Fibroblast of gingiva (primary cell): ENCODE data around the gene ABI1.
"Not testable (repeated sequence)": the region's sequence is repeated elsewhere in the genome, so short reads cannot be mapped to it uniquely, and the experiment has no call there.

Source experiments
- DNase-seq: peaks from one replicate; pipeline ENCODE4 v3.0.0-alpha.2; 2011; ENCODE audit warnings: low read depth

Gene ABI1

GRCh38 chr10:26804418-26805393 lies 56.1 kb downstream of the ABI1 start:
- DNase-seq = no peak

- DNase-seq = no peak
These were observed 56.9 kb downstream of the ABI1 start for GRCh38 chr10:26803849-26804248.

- no peak for DNase-seq
These were observed 58.2 kb downstream of the ABI1 start for GRCh38 chr10:26802527-26802926.

- DNase-seq = no peak
These were observed 58.9 kb downstream of the ABI1 start for GRCh38 chr10:26801831-26802230.

- DNase-seq = no peak
These were observed 59.5 kb downstream of the ABI1 start for GRCh38 chr10:26801274-26801673.

- DNase-seq = no peak
These were observed 60.3 kb downstream of the ABI1 start for GRCh38 chr10:26800468-26800867.

GRCh38 chr10:26799342-26799741 lies 61.4 kb downstream of the ABI1 start:
- DNase-seq = no peak

- no peak for DNase-seq
These were observed 62.5 kb downstream of the ABI1 start for GRCh38 chr10:26798298-26798697.

GRCh38 chr10:26797340-26797739 lies 63.4 kb downstream of the ABI1 start:
- no peak for DNase-seq

- no peak for DNase-seq
These were observed 67.8 kb downstream of the ABI1 start for GRCh38 chr10:26792758-26793495.

- peak; percentile 1 for DNase-seq
These were observed 70.3 kb downstream of the ABI1 start for GRCh38 chr10:26790221-26790995.

- not testable (repeated sequence) for DNase-seq
These were observed 71.0 kb downstream of the ABI1 start for GRCh38 chr10:26789779-26790178.

- no peak for DNase-seq
These were observed 73.4 kb downstream of the ABI1 start for GRCh38 chr10:26787362-26787761.

- no peak for DNase-seq
These were observed 79.0 kb downstream of the ABI1 start for GRCh38 chr10:26781797-26782196.

- DNase-seq = peak; percentile 79
These were observed 79.8 kb downstream of the ABI1 start for GRCh38 chr10:26780793-26781601.

GRCh38 chr10:26780106-26780792 lies 80.5 kb downstream of the ABI1 start:
- no peak for DNase-seq

GRCh38 chr10:26779176-26779860 lies 81.4 kb downstream of the ABI1 start:
- no peak for DNase-seq

- DNase-seq = no peak
These were observed 83.1 kb downstream of the ABI1 start for GRCh38 chr10:26777686-26778085.

GRCh38 chr10:26776258-26776657 lies 84.5 kb downstream of the ABI1 start:
- DNase-seq = no peak

GRCh38 chr10:26773633-26774032 lies 87.1 kb downstream of the ABI1 start:
- no peak for DNase-seq
